ENCODE data around the gene SIAH1. TPM values are rescaled to one million over a fixed set of nuclear protein-coding genes. Genes with fewer than 3 reads are reported as not detected.

SIAH1 gene
- total and polyA plus RNA-seq, 2 of the 8 experiments (the other 6 are each of a cell fraction or from before 2014, with no cell fraction given) = 19.5 to 33.9 TPM

DNA sequence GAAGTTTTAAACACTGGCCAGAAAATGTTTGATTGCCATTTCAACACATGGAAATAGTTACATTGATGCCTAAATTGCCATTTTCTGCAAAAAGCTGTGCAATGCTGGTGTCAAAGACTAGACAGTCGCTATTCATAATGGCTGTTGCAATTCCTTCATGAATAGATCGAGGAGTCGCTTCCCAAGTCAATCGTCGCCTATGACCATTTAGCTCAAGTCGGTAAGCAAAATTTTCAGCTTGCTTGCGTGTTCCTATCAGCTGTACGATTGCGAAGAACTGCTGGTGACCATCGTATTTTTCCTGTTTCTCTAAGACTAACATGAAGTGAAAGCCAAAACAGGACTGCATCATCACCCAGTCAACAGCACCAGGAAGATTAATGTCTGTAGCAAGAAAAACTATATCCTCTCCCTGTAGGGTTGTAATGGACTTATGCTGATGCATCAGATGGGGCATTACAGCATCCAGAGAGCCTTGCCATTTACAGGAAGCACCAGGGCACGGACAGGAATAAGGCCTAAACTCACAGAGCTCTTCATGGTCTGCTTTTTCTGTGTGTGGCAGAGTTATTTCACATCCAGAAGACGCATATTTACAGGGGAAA lies 23.6 kb downstream of the SIAH1 start:
- Histone ChIP-seq H4K20me1 (replicated peaks in 1 of 2; ENCODE audit: control insufficient read depth in 1 of 2, insufficient read depth in 2 of 2, low read length in 2 of 2) (peaks cover 10 to 25% of the 10 kb centered on the region in 2 experiments), H3K4me1 (replicated peaks in 1 of 4; ENCODE audit: control insufficient read depth in 3 of 4, insufficient read depth in 4 of 4, low read length in 3 of 4) (peaks cover 2 to 11% (median 6%) of the 10 kb centered on the region in 4 experiments; a peak in 4 of 7 replicates), H3K9ac (replicated peaks in 1 of 4; ENCODE audit: extremely low read depth in 1 of 4, low read depth in 3 of 4, low read length in 3 of 4) (no peak overlapping the region), H3K56ac (replicated peaks; ENCODE audit: insufficient read length, low read depth, low read length) (no peak overlapping the region), H3K79me2 (ENCODE audit: control insufficient read depth in 1 of 2, insufficient read depth in 2 of 2, low read length in 2 of 2) (peaks cover 36 to 94% of the 10 kb centered on the region in 2 experiments), H3K23me2 (ENCODE audit: low read depth, low read length) (peaks cover 7% of the 10 kb centered on the region), H2BK15ac (ENCODE audit: low read length) (no peak overlapping the region), H3K4me2 (ENCODE audit: insufficient read depth in 1 of 2, low read depth in 2 of 2, low read length in 2 of 2) (no peak overlapping the region), H3K79me1 (ENCODE audit: low read depth, low read length) (peaks cover 15% of the 10 kb centered on the region), H3K36me3 (ENCODE audit: control insufficient read depth in 2 of 4, insufficient read depth in 4 of 4, low read length in 3 of 4) (peaks cover 0 to 13% (median 1%) of the 10 kb centered on the region in 4 experiments; a peak in 3 of 8 replicates), H4K91ac (replicated peaks; ENCODE audit: insufficient read length, low read length) (no peak overlapping the region), H2AFZ (ENCODE audit: low read length) (no peak overlapping the region), H4K8ac (ENCODE audit: extremely low read depth, insufficient read depth, low read length) (no peak overlapping the region; the same call in 1 of the 2 replicates), H3K14ac (ENCODE audit: insufficient read length) (no peak overlapping the region), H3K4ac (replicated peaks; ENCODE audit: insufficient read length, low read depth, low read length) (no peak overlapping the region), H3K23ac (ENCODE audit: insufficient read length) (no peak overlapping the region), H2BK5ac (ENCODE audit: low read depth, low read length) (no peak overlapping the region), H3K27ac (ENCODE audit: low read depth, low read length) (no peak overlapping the region), H2BK12ac (ENCODE audit: low read depth, low read length) (no peak overlapping the region), H2AK5ac (ENCODE audit: low read depth, low read length) (no peak overlapping the region), H4K5ac (ENCODE audit: insufficient read length, low read depth, low read length) (no peak overlapping the region), H3K18ac (ENCODE audit: extremely low read depth, low read length) (no peak overlapping the region), H3K9me3 (ENCODE audit: insufficient read depth in 2 of 2, low read depth in 1 of 2, low read length in 1 of 2) (no peaks in the 10 kb centered on the region), H2BK120ac (replicated peaks; ENCODE audit: low read depth, low read length) (no peak overlapping the region), H3K4me3 (ENCODE audit: extremely low read depth in 1 of 4, insufficient read depth in 2 of 4, low read depth in 3 of 4, low read length in 4 of 4) (no peak overlapping the region), H2BK20ac (ENCODE audit: low read length) (no peak overlapping the region), H3K27me3 (replicated peaks in 1 of 4; ENCODE audit: control insufficient read depth in 3 of 4, extremely low read depth in 1 of 4, insufficient read depth in 3 of 4, low read length in 3 of 4) (no peaks in the 10 kb centered on the region)
- DNase-seq (ENCODE audit: low read depth in 1 of 2, low spot score in 2 of 2) (no peak), FAIRE-seq (no peak)
- ChIA-PET POLR2A (ENCODE audit: partially characterized antibody) (interaction anchor here (1.1 to 1.4 kb wide), 3 partner anchors 17 to 23 kb away, joined by 3 to 7 read pairs (median 3); partner anchors contain the start of gene SIAH1), CTCF (ENCODE audit: partially characterized antibody) (interaction anchor here (0.6 to 2.3 kb wide), 2 partner anchors 8 to 165 kb away, joined by 3 to 12 read pairs; no protein-coding TSS in a partner anchor)
- 98% methylated on average over 12 of the region's 12 CpGs; no CpG with 5 or more reads in 1 of the 2 experiments for WGBS, 2 experiments (ENCODE audit: extremely low coverage in 1 of 2, insufficient coverage in 1 of 2, insufficient read length in 1 of 2, insufficient replicate concordance in 2 of 2, low coverage in 1 of 2, low lambda C conversion rate in 2 of 2, missing lambda C conversion rate in 1 of 2)
- TF ChIP-seq, protein P1, sequence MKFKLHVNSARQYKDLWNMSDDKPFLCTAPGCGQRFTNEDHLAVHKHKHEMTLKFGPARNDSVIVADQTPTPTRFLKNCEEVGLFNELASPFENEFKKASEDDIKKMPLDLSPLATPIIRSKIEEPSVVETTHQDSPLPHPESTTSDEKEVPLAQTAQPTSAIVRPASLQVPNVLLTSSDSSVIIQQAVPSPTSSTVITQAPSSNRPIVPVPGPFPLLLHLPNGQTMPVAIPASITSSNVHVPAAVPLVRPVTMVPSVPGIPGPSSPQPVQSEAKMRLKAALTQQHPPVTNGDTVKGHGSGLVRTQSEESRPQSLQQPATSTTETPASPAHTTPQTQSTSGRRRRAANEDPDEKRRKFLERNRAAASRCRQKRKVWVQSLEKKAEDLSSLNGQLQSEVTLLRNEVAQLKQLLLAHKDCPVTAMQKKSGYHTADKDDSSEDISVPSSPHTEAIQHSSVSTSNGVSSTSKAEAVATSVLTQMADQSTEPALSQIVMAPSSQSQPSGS (IDR thresholded peaks at IDR 0.05; ENCODE audit: low read length) = no peak
- TF ChIP-seq KDM5A (IDR thresholded peaks at IDR 0.05; ENCODE audit: low read length) (no peak), CEBPB (IDR thresholded peaks at IDR 0.05; ENCODE audit: low read depth, low read length) (no peak), EP300 (IDR thresholded peaks at IDR 0.05; ENCODE audit: borderline replicate concordance in 1 of 2, low read depth in 2 of 2, low read length in 2 of 2) (no peak), TBP (IDR thresholded peaks at IDR 0.05; ENCODE audit: low read depth, low read length) (no peak)

Measured in H1 (cell line).